Heart left ventricle (tissue), 13 donors: ENCODE results near the gene MORC1.

Experiments used
- CTCF ChIP-seq, 12 donors: fragments of 200-600 bp; sonication (generic) in 4 of 12; IDR thresholded peaks; one replicate each; pipeline versions ENCODE4 v1.5.0 to v1.8.0; 2018 to 2022; ENCODE audit warnings: antibody characterized with exemption in 12 of 12, mild to moderate bottlenecking in 5 of 12
- POLR2A ChIP-seq, 2 donors: fragments of 450-650 bp; IDR thresholded peaks; one replicate each; pipeline ENCODE4 v1.6.1; 2017; ENCODE audit warnings: antibody characterized with exemption in 2 of 2, mild to moderate bottlenecking in 2 of 2, moderate library complexity in 2 of 2
- donor health status: ischemic (EF 13 %, LVEDD 7.1; RV severe dilation, severe dysfunction).
- donor health status: DM: no; HTN: yes; CAD: no.
- donor health status: DM: no; HTN: no; CAD: no.
- donor health status: ischemic (EF 25% LVEDD 6.9; RV normal size, moderate dysfunction).
- donor health status: ischemic (EF 25% LVEDD 5.7; RV mildly dilated, moderate dysfunction).
- donor health status: ischemic (EF 35%, LVEDD 5.7; RV mildly dilated, moderate dysfunction).
- donor health status: nonischemic (EF 11% LVEDD 7.7; RV severe dilation, severe dysfunction).
- donor health status: DM: yes; HTN: yes; CAD: no.
- donor health status: PGD.
- donor health status: ischemic (EF 29% LVEDD 5.4; RV normal size, mild dysfunction).
- donor health status: nonischemic (EF 23%, LVEDD 6.1; RV moderate dilation, normal function).

- no peak for TF ChIP-seq CTCF (IDR thresholded peaks at IDR 0.05)
- TF ChIP-seq POLR2A (IDR thresholded peaks at IDR 0.05), result no peak
Observed at GRCh38 chr3:108983051-108983450, 134.9 kb downstream of the MORC1 start.
